ENCODE results near the gene GNB1L.

Gene GNB1L

GRCh38 chr22:19806213-19807160 is 48.2 kb downstream of the GNB1L start:
- Histone ChIP-seq H3K27ac (ENCODE audit: low read length) (no peak overlapping the region), H3K9me3 (ENCODE audit: control insufficient read depth, insufficient read depth, low read length) (no peaks in the 10 kb centered on the region), H3K27me3 (ENCODE audit: control insufficient read depth, insufficient read depth, low read length) (no peaks in the 10 kb centered on the region), H3K4me3 (ENCODE audit: low read length) (no peak overlapping the region), H3K4me1 (ENCODE audit: control insufficient read depth, insufficient read depth, low read length) (no peaks in the 10 kb centered on the region), H3K36me3 (ENCODE audit: control insufficient read depth, insufficient read depth, low read length) (peaks cover 3% of the 10 kb centered on the region; the same call in 1 of the 2 replicates)
- DNase-seq (ENCODE audit: low read depth, low spot score): no peak
- WGBS (ENCODE audit: insufficient coverage, insufficient read length): no CpG with 5 or more reads among the region's 38 CpGs

GRCh38 chr22:19805821-19806212 is 48.9 kb downstream of the GNB1L start:
- H3K4me3 ChIP-seq (ENCODE audit: low read length): no peak overlapping the region
- no peaks in the 10 kb centered on the region for H3K4me1 ChIP-seq (ENCODE audit: control insufficient read depth, insufficient read depth, low read length)
- no peak overlapping the region for H3K27ac ChIP-seq (ENCODE audit: low read length)
- H3K27me3 ChIP-seq (ENCODE audit: control insufficient read depth, insufficient read depth, low read length): no peaks in the 10 kb centered on the region
- peaks cover 3% of the 10 kb centered on the region; the same call in 1 of the 2 replicates for H3K36me3 ChIP-seq (ENCODE audit: control insufficient read depth, insufficient read depth, low read length)
- no peaks in the 10 kb centered on the region for H3K9me3 ChIP-seq (ENCODE audit: control insufficient read depth, insufficient read depth, low read length)
- DNase-seq (ENCODE audit: low read depth, low spot score): no peak
- WGBS (ENCODE audit: insufficient coverage, insufficient read length): no CpG with 5 or more reads among the region's 8 CpGs

- H3K9me3 ChIP-seq (ENCODE audit: control insufficient read depth, insufficient read depth, low read length): no peaks in the 10 kb centered on the region
- no peaks in the 10 kb centered on the region for H3K27me3 ChIP-seq (ENCODE audit: control insufficient read depth, insufficient read depth, low read length)
- no CpG with 5 or more reads among the region's 8 CpGs for WGBS (ENCODE audit: insufficient coverage, insufficient read length)
- no peaks in the 10 kb centered on the region for H3K4me1 ChIP-seq (ENCODE audit: control insufficient read depth, insufficient read depth, low read length)
- DNase-seq (ENCODE audit: low read depth, low spot score): no peak
- no peak overlapping the region for H3K4me3 ChIP-seq (ENCODE audit: low read length)
- peaks cover 3% of the 10 kb centered on the region; the same call in 1 of the 2 replicates for H3K36me3 ChIP-seq (ENCODE audit: control insufficient read depth, insufficient read depth, low read length)
- H3K27ac ChIP-seq (ENCODE audit: low read length): no peak overlapping the region
These were observed 50.9 kb downstream of the GNB1L start for GRCh38 chr22:19803736-19804267.

- Histone ChIP-seq H3K27me3 (ENCODE audit: control insufficient read depth, insufficient read depth, low read length) (no peaks in the 10 kb centered on the region), H3K4me3 (ENCODE audit: low read length) (no peak overlapping the region), H3K36me3 (ENCODE audit: control insufficient read depth, insufficient read depth, low read length) (peaks cover 3% of the 10 kb centered on the region; the same call in 1 of the 2 replicates), H3K4me1 (ENCODE audit: control insufficient read depth, insufficient read depth, low read length) (no peaks in the 10 kb centered on the region), H3K9me3 (ENCODE audit: control insufficient read depth, insufficient read depth, low read length) (no peaks in the 10 kb centered on the region), H3K27ac (ENCODE audit: low read length) (no peak overlapping the region)
- no peak for DNase-seq (ENCODE audit: low read depth, low spot score)
- no CpG with 5 or more reads among the region's 19 CpGs for WGBS (ENCODE audit: insufficient coverage, insufficient read length)
These were observed 51.6 kb downstream of the GNB1L start for GRCh38 chr22:19802894-19803735.

- no peaks in the 10 kb centered on the region for H3K27me3 ChIP-seq (ENCODE audit: control insufficient read depth, insufficient read depth, low read length)
- H3K4me3 ChIP-seq (ENCODE audit: low read length): no peak overlapping the region
- H3K36me3 ChIP-seq (ENCODE audit: control insufficient read depth, insufficient read depth, low read length): peaks cover 3% of the 10 kb centered on the region; the same call in 1 of the 2 replicates
- no peaks in the 10 kb centered on the region for H3K9me3 ChIP-seq (ENCODE audit: control insufficient read depth, insufficient read depth, low read length)
- no peak overlapping the region for H3K27ac ChIP-seq (ENCODE audit: low read length)
- no peak for DNase-seq (ENCODE audit: low read depth, low spot score)
- no peaks in the 10 kb centered on the region for H3K4me1 ChIP-seq (ENCODE audit: control insufficient read depth, insufficient read depth, low read length)
- no CpG with 5 or more reads among the region's 26 CpGs for WGBS (ENCODE audit: insufficient coverage, insufficient read length)
These were observed 52.4 kb downstream of the GNB1L start for GRCh38 chr22:19802001-19802893.

GRCh38 chr22:19801340-19802000 is 53.2 kb downstream of the GNB1L start:
- H3K4me3 ChIP-seq (ENCODE audit: low read length): no peak overlapping the region
- no peaks in the 10 kb centered on the region for H3K4me1 ChIP-seq (ENCODE audit: control insufficient read depth, insufficient read depth, low read length)
- H3K27ac ChIP-seq (ENCODE audit: low read length): no peak overlapping the region
- WGBS (ENCODE audit: insufficient coverage, insufficient read length): no CpG with 5 or more reads among the region's 18 CpGs
- H3K27me3 ChIP-seq (ENCODE audit: control insufficient read depth, insufficient read depth, low read length): no peaks in the 10 kb centered on the region
- no peak for DNase-seq (ENCODE audit: low read depth, low spot score)
- 0 out of 2 replicates have a peak, but pooled peaks cover under 1% of the 10 kb centered on the region for H3K36me3 ChIP-seq (ENCODE audit: control insufficient read depth, insufficient read depth, low read length)
- no peaks in the 10 kb centered on the region for H3K9me3 ChIP-seq (ENCODE audit: control insufficient read depth, insufficient read depth, low read length)

GRCh38 chr22:19800761-19801244 is 53.9 kb downstream of the GNB1L start:
- no peaks in the 10 kb centered on the region for H3K27me3 ChIP-seq (ENCODE audit: control insufficient read depth, insufficient read depth, low read length)
- H3K36me3 ChIP-seq (ENCODE audit: control insufficient read depth, insufficient read depth, low read length): no peaks in the 10 kb centered on the region
- H3K9me3 ChIP-seq (ENCODE audit: control insufficient read depth, insufficient read depth, low read length): no peaks in the 10 kb centered on the region
- H3K4me3 ChIP-seq (ENCODE audit: low read length): no peak overlapping the region
- peak; percentile 29 for DNase-seq (ENCODE audit: low read depth, low spot score)
- no CpG with 5 or more reads among the region's 13 CpGs for WGBS (ENCODE audit: insufficient coverage, insufficient read length)
- no peak overlapping the region for H3K27ac ChIP-seq (ENCODE audit: low read length)
- no peaks in the 10 kb centered on the region for H3K4me1 ChIP-seq (ENCODE audit: control insufficient read depth, insufficient read depth, low read length)

GRCh38 chr22:19800306-19800705 is 54.4 kb downstream of the GNB1L start:
- H3K4me1 ChIP-seq (ENCODE audit: control insufficient read depth, insufficient read depth, low read length): no peaks in the 10 kb centered on the region
- H3K4me3 ChIP-seq (ENCODE audit: low read length): no peak overlapping the region
- WGBS (ENCODE audit: insufficient coverage, insufficient read length): no CpG with 5 or more reads among the region's 8 CpGs

More at GRCh38 chr22:19800306-19800705, 54.4 kb downstream of the GNB1L start:
- Histone ChIP-seq H3K27ac (ENCODE audit: low read length) (no peak overlapping the region), H3K27me3 (ENCODE audit: control insufficient read depth, insufficient read depth, low read length) (no peaks in the 10 kb centered on the region), H3K9me3 (ENCODE audit: control insufficient read depth, insufficient read depth, low read length) (no peaks in the 10 kb centered on the region), H3K36me3 (ENCODE audit: control insufficient read depth, insufficient read depth, low read length) (no peaks in the 10 kb centered on the region)
- no peak for DNase-seq (ENCODE audit: low read depth, low spot score)

Measured in iPS DF 6.9 (cell line).